ENCODE results near the gene CEP20. TPM values are rescaled to one million over a fixed set of nuclear protein-coding genes. Genes with fewer than 3 reads are reported as not detected.
A peak's percentile ranks its signal among the peaks of the same experiment; 100 is the strongest.

The CEP20 gene
- total RNA-seq, 1 experiment from 2014 or later = 44.1 TPM

DNA sequence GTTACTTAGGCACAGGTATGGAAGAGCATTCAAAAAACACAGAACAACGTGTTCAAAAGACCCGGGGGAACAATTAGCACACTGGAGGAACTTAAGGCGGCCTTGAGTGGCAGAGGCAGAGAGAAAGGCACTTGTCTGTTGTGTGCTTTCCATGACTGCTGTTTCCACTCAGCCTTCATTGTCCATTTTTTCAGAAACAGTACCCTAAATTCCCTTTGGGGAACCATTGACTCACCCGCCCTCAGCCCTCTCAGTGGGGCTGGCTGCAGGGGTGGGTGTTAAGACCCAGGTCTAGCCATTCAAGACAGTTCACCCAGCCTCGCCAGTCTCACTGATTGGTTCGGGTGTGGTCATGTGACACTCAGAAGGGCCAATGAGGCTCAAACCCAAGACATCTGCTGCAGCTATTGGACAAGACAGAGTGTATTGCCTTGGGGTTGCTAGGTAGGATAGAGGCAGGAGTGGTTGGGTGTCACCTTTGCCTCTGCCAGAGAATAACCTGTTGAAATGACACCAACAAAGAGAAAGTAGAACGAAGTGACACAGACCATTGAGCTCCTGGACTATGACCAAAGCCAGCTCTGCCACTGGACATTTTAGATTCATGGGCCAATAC, 19.6 kb upstream of the CEP20 start:
- no peak overlapping the region for H3K27ac ChIP-seq
- no peaks in the 10 kb centered on the region for H3K36me3 ChIP-seq
- no peak overlapping the region for H3K4me3 ChIP-seq
- H3K4me1 ChIP-seq = no peaks in the 10 kb centered on the region
- no peaks in the 10 kb centered on the region for H3K27me3 ChIP-seq
- no peaks in the 10 kb centered on the region for H3K9me3 ChIP-seq (replicated peaks)
- peak; percentile 41 to 61 for DNase-seq

DNA sequence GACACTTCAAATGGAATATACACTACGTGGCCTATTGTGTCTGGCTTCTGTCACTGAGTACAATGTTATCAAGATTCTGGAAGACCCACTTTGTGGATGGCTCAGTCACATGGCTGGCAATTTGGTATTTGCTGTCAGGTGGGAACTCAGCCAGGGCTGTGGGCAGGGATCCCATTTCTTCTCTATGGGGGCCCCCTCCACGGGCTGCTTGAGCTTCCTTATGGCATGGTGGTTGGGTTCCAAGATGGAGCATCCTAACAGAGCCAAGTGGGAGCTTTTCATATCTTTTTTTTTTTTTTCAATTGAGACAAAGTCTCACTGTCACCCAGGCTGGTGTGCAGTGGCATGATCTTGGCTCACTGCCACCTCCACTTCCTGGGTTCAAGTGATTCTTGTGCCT, 18.0 kb upstream of the CEP20 start:
- no peaks in the 10 kb centered on the region for H3K36me3 ChIP-seq
- H3K27me3 ChIP-seq = no peaks in the 10 kb centered on the region
- no peaks in the 10 kb centered on the region for H3K4me1 ChIP-seq
- DNase-seq = no peak
- no peak overlapping the region for H3K27ac ChIP-seq
- H3K4me3 ChIP-seq = no peak overlapping the region
- no peaks in the 10 kb centered on the region for H3K9me3 ChIP-seq (replicated peaks)

DNA sequence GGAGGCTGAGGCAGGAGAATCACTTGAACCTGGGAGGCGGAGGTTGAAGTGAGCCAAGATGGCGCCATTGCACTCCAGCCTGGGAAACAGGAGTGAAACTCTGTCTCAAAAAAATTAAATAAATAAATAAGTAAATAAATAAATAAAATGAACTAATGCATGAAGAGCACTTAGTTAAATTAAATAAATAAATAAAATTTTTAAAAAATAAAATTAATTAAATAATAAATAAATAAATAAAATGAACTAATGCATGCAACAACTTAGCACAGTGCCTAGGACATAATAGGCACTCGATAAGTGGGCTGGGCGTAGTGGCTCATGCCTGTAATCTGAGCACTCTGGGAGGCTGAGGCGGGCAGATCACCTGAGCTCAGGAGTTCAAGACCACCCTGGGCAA, 15.6 kb upstream of the CEP20 start:
- H3K9me3 ChIP-seq (replicated peaks) = no peaks in the 10 kb centered on the region
- no peaks in the 10 kb centered on the region for H3K36me3 ChIP-seq
- H3K4me3 ChIP-seq = no peak overlapping the region
- H3K27ac ChIP-seq = no peak overlapping the region
- no peak for DNase-seq
- H3K27me3 ChIP-seq = no peaks in the 10 kb centered on the region
- no peaks in the 10 kb centered on the region for H3K4me1 ChIP-seq

DNA sequence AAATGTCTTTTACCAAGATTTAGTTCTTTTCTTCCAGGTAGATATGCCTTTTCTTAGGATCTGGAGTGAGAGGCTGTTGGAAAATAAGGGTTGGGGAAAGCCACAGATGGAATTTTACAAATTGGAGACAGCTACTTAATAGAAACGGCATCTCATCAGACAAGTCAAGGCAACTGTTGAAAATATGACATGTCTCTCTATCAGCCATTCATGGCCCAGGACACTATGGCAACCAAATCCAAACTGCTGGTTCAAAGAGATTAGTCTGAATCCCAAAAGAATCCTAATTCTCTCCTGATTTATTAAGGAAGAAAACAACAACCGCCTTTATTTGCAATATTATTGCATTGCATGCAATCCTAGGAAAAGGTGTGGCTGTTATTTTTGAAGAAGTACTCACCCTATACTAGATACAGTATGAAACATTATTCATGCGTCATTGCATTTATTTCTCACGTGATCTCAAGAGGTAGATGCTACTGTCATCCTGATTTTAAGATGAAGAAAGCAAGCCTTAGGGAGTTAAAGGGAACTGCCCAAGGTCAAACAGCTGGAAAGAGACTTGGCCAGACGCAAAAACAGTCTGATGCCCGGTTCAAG, 12.6 kb upstream of the CEP20 start:
- H3K27ac ChIP-seq = no peak overlapping the region
- H3K4me3 ChIP-seq = no peak overlapping the region
- no peaks in the 10 kb centered on the region for H3K4me1 ChIP-seq
- H3K36me3 ChIP-seq = no peaks in the 10 kb centered on the region
- no peaks in the 10 kb centered on the region for H3K9me3 ChIP-seq (replicated peaks)
- no peaks in the 10 kb centered on the region for H3K27me3 ChIP-seq
- DNase-seq = no peak

DNA sequence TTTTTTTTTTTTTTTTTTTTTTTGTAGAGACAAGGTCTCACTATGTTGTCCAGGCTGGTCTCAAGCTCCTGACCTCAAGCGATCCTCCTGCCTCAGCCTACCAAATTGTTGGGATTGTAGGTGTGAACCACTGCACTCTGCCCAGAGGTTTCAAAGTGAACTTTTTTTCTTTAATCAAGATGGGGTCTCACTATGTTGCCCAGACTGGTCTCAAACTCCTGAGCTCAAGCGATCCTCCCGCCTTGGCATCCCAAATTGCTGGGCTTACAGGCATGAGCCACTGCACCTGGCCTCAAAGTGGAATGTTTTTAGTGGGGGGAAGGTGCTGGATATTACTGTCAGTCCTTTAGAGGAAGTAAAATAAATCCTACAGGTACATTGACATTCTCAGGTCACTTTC, 12.0 kb upstream of the CEP20 start:
- no peak overlapping the region for H3K4me3 ChIP-seq
- H3K9me3 ChIP-seq (replicated peaks) = no peaks in the 10 kb centered on the region
- H3K4me1 ChIP-seq = no peaks in the 10 kb centered on the region
- no peak overlapping the region for H3K27ac ChIP-seq
- no peaks in the 10 kb centered on the region for H3K36me3 ChIP-seq
- DNase-seq = no peak
- no peaks in the 10 kb centered on the region for H3K27me3 ChIP-seq

DNA sequence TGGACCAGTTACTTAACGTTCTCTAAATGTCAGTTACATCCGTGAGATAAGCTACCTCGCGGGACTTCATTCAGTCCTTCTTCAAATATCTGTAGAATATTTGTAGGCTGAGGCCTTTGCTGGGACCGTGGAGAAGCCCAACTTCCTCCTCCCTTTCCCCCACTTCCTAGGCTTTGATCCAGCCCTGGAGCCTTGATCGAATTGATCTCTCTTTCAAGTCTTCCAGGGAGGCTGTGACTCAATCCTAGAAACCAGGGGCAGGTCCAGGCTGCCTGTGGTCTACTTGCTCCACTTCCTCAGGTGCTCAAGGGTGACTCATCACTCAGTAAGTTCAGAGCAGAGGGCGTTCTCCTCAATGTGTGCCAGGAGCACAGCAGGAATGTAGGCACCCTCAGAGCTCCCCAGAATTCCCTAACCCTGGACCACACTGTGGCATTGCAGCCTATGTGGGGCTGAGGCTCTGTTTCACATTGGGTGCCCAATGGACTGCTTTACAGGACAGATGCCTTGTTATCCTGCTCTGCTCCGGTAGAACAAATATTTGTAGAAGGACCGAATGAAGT, 11.2 kb upstream of the CEP20 start:
- no peaks in the 10 kb centered on the region for H3K27me3 ChIP-seq
- H3K9me3 ChIP-seq (replicated peaks) = no peaks in the 10 kb centered on the region
- no peaks in the 10 kb centered on the region for H3K36me3 ChIP-seq
- peak in 1 of 2 experiments; percentile 4 for DNase-seq
- H3K27ac ChIP-seq = no peak overlapping the region
- no peak overlapping the region for H3K4me3 ChIP-seq
- H3K4me1 ChIP-seq = no peaks in the 10 kb centered on the region

DNA sequence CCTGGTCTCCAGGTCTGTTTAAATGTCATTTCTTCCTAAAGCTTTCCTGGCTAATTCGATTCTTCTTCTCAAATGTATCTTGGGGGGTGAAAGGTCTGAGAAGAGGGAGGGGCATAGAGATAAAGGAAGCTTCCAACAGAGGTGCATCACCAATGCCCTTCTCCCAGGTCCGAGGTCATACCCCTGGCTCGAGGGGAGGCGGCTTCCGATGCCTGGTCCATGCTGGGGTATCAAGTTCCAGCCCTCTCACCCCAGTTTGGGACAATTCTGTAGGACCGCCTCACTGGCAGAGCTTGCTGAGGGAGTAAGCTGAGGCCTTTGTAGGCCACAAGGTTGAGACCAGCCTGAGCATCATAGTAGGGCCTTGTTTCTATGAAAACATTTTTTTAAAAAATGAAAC, 10.3 kb upstream of the CEP20 start:
- Histone ChIP-seq H3K27ac (no peak overlapping the region), H3K9me3 (replicated peaks) (no peaks in the 10 kb centered on the region), H3K4me1 (no peaks in the 10 kb centered on the region)

DNA sequence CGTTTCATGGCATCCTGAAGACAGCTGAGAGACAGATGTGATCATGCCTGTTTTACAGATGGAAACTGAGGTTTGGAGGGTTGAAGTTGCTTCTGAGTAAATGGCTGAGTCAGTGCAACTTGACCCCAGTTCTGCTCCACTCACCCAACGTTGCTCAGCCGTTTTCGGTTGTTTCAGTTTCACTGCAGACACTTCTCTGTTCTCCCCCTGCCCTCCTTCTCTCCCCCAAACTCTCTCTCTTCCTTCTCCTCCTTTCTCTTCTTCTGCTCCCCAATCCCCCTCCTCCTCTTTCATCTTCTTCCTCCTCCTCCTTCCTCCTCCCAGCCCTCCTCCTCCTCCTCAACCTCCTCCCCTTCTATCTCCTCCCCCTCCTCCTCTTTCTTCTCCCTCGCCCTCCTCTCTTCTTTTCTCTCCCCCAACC, 9.4 kb upstream of the CEP20 start:
- H3K27ac ChIP-seq = no peak overlapping the region
- H3K27me3 ChIP-seq = no peaks in the 10 kb centered on the region
- no peaks in the 10 kb centered on the region for H3K9me3 ChIP-seq (replicated peaks)
- H3K4me3 ChIP-seq = no peak overlapping the region
- no peak for DNase-seq
- H3K4me1 ChIP-seq = no peaks in the 10 kb centered on the region
- H3K36me3 ChIP-seq = no peaks in the 10 kb centered on the region

More for the DNA sequence above, 10.3 kb upstream of the CEP20 start:
- no peaks in the 10 kb centered on the region for H3K27me3 ChIP-seq
- no peak for DNase-seq
- H3K36me3 ChIP-seq = no peaks in the 10 kb centered on the region
- H3K4me3 ChIP-seq = no peak overlapping the region

DNA sequence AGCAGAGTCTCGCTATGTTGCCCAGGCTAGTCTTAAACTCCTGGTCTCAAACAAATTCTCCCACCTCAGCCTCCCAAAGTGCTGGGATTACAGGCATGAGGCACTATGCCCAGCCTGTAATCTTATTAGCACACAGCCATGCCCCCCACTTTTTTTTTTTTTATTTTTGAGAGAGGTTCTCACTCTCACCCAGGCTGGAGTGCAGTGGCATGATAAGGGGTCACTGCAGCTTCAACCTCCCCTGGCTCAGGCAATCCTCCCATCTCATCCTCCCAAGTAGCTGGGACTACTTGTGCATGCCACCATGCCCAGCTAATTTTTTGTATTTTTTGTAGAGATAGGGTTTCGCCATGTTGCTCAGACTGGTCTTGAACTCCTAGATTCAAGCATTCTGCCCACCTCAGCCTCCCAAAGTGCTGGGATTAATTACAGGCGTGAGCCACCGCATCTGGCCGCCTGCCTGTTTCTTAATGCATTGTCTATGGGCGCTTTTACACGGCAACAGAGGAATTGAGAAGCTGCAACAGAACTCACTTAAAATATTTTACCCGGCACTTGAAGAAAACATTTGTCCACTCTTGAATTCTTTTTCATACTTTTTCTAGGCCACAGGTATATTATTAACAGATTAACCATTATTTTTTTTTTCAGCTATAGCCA, 8.8 kb upstream of the CEP20 start:
- Histone ChIP-seq H3K4me1 (no peaks in the 10 kb centered on the region), H3K36me3 (no peaks in the 10 kb centered on the region), H3K9me3 (replicated peaks) (no peaks in the 10 kb centered on the region), H3K27me3 (no peaks in the 10 kb centered on the region), H3K4me3 (no peak overlapping the region), H3K27ac (no peak overlapping the region)
- DNase-seq = no peak

DNA sequence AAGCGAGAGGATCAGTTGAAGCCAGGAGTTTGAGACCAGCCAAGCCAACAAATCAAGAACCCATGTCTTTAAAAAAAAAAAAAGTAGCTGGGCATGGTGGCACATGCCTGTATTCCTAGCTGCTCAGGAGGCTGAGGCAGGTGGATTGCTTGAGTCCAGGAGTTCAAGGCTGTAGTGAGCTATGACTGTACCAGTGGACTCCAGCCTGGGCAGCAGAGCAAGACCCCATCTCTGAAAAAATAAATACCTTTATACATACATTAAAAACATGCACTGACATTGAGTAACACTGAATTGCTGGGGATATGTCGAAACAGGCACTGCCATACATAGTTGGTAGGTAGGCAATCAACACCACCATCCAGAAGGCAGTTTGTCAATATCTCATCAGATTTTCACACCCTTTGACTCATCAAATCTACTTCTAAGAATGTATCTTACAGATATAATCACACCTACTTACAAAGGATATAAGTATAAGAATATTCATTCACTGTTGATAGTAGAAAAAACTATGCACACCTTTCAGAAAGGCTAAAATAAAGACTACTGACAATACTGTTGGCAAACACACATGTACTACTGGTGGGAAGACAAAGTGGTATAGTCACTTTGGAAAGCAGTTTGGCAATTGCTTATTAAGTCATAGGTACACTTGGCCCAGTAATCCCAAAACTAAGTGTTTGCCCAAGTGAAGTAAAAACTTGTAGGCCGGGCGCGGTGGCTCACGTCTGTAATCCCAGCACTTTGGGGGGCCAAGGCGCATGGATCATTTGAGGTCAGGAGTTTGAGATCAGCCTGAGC, 6.4 kb upstream of the CEP20 start:
- Histone ChIP-seq H3K9me3 (replicated peaks) (no peaks in the 10 kb centered on the region), H3K36me3 (no peaks in the 10 kb centered on the region), H3K4me3 (no peak overlapping the region), H3K4me1 (no peaks in the 10 kb centered on the region), H3K27me3 (no peaks in the 10 kb centered on the region), H3K27ac (no peak overlapping the region)
- DNase-seq = no peak

DNA sequence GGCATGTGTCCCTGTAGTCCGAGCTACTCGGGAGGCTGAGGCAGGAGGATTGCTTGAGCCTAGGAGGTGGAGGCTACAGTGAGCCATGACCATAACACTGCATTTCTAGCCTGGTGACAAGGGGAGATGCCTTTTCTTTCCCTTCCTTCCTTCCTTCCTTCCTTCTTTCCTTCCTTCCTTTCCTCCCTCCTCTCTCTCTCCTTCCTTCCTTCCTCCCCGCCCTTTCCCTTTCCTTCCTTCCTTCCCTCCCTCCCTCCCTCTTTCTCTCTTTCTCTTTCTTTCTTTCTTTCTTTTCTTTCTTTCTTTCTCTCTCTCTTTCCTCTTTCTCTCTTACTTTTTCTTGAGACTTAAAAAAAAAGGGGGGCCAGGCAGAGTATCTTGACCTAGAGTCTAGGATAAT, 3.1 kb upstream of the CEP20 start:
- Histone ChIP-seq H3K27me3 (no peaks in the 10 kb centered on the region), H3K4me1 (no peaks in the 10 kb centered on the region), H3K36me3 (no peaks in the 10 kb centered on the region), H3K27ac (no peak overlapping the region), H3K4me3 (no peak overlapping the region), H3K9me3 (replicated peaks) (no peaks in the 10 kb centered on the region)
- DNase-seq = no peak

DNA sequence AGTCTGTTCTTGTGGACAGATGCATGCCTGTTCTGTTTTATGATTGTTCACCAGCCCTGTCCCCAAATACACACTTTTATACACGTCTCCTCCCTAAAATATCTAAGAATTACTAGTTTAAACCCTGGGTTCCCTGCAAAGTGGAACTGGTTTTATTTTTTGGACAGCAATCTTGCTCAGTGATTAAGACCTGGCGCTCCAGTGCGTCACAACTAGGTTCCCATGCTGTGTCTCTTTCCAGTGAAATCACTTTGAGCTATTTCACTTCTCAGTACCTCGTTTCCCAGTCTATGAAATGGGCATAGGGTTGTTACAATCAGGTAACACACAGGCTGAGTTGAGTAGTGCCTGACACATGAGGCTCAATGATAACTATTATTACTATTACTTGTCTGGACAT, 1.1 kb downstream of the CEP20 start:
- H3K36me3 ChIP-seq = peaks cover 9% of the 10 kb centered on the region
- DNase-seq = no peak
- H3K27me3 ChIP-seq = no peaks in the 10 kb centered on the region
- H3K4me1 ChIP-seq = no peaks in the 10 kb centered on the region
- peak overlapping the region; percentile 83 for H3K4me3 ChIP-seq
- no peak overlapping the region for H3K27ac ChIP-seq
- no peaks in the 10 kb centered on the region for H3K9me3 ChIP-seq (replicated peaks)

DNA sequence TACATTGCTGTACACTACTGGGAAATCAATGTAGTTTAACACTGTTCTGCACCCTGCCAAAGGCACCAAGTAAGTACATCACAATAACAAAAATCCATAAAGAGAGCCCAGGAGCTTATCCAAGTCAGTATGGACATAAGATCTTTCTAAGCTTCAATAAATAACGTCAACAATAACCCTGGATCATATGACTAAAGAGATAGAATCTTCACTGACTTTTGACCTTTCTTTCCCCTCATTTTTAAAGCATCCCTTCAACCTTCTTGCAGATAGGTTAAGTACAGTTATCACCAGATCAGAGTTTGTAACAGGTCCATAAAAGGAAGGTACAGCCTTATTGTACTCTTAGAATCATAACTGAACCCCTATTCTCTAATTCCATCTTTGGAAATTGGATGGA, 2.3 kb downstream of the CEP20 start:
- peaks cover 13% of the 10 kb centered on the region for H3K36me3 ChIP-seq
- no peaks in the 10 kb centered on the region for H3K4me1 ChIP-seq
- no peak for DNase-seq
- H3K9me3 ChIP-seq (replicated peaks) = no peaks in the 10 kb centered on the region
- H3K27me3 ChIP-seq = no peaks in the 10 kb centered on the region
- H3K27ac ChIP-seq = no peak overlapping the region
- H3K4me3 ChIP-seq = no peak overlapping the region

DNA sequence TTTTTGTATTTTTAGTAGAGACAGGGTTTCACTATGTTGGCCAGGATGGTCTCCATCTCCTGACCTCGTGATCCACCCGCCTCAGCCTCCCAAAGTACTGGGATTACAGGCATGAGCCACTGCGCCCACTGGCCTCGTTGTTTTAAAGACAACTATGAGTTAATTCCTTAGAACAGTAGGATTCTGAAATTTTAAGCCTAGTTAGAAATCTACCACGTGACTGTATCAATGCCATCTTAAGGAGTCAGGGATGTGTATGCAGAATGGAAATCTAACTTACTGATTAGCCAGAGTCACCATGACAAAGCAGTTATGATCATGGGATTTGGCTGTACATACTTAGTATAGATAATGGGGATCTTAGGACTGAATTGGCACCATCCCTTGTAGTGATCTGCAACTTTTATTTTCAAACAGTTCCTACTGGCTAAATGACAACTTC, 2.8 kb downstream of the CEP20 start:
- Histone ChIP-seq H3K9me3 (replicated peaks) (no peaks in the 10 kb centered on the region), H3K27ac (no peak overlapping the region), H3K4me3 (no peak overlapping the region), H3K4me1 (no peaks in the 10 kb centered on the region), H3K36me3 (peaks cover 13% of the 10 kb centered on the region), H3K27me3 (no peaks in the 10 kb centered on the region)
- no peak for DNase-seq

DNA sequence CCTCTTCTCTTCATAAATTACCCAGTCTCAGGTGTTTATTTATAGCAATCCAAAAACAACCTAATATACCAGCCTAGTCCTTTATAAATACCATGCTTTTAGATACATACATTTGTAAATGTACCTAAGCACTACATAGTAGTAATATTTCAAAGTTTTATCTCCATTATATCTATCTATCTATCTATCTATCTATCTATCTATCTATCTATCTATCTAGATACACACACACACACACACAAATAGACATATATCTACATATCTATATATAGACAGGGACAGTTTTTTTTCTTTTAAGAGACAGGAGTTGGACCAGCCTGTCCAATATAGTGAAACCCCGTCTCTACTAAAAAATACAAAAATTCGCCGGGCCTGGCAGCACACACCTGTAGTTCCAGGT, 5.8 kb downstream of the CEP20 start:
- H3K36me3 ChIP-seq = peaks cover 15% of the 10 kb centered on the region
- no peaks in the 10 kb centered on the region for H3K9me3 ChIP-seq (replicated peaks)
- no peak overlapping the region for H3K27ac ChIP-seq
- H3K4me1 ChIP-seq = no peaks in the 10 kb centered on the region
- no peak for DNase-seq
- H3K27me3 ChIP-seq = no peaks in the 10 kb centered on the region
- H3K4me3 ChIP-seq = no peak overlapping the region

Data from SJCRH30 (cell line).